AG09319 (cell line): ENCODE data around the gene HOXD12.

Experiments
- DNase-seq: peaks from one replicate; pipeline ENCODE4 v3.0.0-alpha.2; 2010; ENCODE audit warnings: low read depth; ENCODE audit errors: extremely low read depth
- TF ChIP-seq, protein P1 (sequence below): IDR thresholded peaks from 2 replicates; pipeline ENCODE4 v1.5.1; 2011; ENCODE audit warnings: low read depth, mild to moderate bottlenecking, inconsistent platforms, low read length, moderate library complexity

HOXD12 gene

DNA sequence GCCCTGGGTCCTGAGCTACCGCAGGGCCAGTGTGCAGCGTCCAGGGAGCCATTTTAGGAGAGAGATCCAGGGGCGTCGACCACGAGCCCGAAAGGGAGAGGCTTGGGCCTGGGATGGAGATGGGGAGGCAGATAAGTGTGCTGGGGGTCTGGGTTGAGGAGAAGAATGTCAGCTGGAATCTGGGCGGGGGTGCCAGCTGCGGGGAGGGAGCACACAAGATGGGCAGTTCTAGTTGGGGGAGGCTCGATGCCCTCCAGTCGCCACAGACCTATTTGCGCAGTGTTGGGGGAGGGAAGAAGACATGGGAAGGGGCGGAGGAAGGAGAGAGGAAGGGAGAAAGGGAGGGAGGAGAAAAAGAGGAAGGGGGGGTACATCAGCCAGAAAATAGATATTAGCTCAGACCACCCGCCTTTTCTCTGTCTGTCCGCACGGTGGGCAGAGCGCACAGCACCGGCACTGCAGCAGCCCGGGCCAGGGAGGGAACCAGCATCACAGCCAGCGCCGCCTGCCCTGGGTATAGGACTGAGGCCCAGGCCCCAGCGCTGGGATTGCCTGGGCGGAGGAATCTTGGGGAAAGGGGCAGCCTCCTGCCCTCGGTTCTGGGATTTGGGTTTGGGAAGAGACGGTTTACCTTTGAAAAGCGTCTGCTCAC is 5.6 kb downstream of the HOXD12 start:
- DNase-seq: no peak
- TF ChIP-seq, protein P1, sequence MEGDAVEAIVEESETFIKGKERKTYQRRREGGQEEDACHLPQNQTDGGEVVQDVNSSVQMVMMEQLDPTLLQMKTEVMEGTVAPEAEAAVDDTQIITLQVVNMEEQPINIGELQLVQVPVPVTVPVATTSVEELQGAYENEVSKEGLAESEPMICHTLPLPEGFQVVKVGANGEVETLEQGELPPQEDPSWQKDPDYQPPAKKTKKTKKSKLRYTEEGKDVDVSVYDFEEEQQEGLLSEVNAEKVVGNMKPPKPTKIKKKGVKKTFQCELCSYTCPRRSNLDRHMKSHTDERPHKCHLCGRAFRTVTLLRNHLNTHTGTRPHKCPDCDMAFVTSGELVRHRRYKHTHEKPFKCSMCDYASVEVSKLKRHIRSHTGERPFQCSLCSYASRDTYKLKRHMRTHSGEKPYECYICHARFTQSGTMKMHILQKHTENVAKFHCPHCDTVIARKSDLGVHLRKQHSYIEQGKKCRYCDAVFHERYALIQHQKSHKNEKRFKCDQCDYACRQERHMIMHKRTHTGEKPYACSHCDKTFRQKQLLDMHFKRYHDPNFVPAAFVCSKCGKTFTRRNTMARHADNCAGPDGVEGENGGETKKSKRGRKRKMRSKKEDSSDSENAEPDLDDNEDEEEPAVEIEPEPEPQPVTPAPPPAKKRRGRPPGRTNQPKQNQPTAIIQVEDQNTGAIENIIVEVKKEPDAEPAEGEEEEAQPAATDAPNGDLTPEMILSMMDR: no peak

DNA sequence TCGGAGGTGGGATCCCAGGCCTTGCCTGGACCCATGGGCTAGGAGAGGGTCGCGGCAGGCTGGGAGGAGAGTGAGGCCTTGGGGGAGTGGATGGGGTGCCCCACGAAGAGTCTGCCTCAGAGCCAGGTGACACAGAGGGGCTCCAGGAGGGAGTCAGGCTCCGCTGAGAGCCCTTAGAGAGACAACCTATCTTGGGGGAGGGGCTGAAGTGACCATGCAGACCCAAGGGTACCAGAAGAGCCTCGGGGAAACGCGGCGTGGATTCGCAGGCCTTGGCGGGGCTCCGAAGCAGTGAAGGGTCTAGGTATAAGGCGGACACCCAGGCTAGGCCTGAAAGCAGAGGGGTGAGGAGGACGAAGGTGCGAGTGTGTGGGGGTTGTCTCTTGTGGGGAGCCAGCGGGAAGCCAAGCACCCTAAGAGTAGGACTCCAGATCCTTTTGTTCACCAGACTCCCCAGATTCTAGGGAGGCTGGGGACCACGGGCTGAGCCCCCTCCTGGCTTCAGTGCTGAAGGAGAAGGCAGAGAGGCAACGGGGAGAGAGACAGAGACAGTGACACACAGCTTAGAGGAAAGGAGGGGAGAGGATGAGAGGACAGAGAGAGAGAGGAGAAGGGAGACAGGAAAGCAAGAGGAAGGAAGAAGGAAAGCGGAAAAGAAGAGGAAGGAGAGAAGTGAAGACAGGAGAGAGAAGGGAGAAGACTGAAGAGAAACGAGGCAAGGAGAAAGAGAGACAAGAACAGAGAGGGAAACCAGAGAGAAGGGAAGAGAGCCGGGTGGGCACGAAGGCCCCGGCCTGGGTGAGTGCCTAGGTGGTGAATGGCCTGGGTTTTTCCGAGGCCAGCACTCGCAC is 6.4 kb downstream of the HOXD12 start:
- TF ChIP-seq, protein P1: no peak
- no peak for DNase-seq

DNA sequence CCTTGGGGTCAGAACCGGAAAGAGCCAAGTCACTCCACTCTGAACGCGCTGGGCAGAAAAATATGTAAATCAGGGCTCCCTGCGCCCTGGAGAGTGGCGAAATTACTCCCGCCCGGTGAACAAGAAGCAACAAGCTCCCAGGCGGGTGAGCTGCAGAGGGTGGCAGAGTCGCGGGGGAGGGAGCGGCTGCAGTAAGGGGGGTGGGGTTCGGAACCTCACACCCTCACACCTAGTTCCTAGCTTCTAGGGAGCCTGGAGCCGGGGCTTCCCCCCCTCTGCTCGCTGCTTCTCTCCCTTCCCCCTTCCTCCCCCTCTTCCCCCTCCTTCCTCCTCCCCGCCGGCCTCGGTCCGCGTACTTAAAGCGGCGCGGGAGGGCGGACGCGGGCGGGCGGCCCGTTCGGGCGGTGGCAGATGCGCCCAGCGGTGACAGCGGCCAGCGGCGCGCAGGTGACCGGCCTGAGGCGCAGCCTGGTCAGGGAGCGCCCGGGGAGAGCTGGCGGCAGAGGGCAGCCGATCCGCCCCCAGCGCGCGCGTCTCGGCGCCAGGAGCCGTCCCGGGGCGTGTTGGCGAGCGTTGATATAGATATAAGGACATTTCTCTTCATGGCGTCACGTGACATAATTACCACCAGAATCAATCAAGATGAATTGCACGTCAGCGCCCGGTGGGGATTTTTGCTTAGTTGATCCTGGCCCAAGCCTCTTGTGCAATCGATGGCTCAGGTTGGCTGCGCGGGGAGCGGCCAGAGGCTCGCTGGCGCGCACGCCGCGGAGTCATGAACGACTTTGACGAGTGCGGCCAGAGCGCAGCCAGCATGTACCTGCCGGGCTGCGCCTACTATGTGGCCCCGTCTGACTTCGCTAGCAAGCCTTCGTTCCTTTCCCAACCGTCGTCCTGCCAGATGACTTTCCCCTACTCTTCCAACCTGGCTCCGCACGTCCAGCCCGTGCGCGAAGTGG is 7.3 kb downstream of the HOXD12 start, which contains the start of gene HOXD11:
HOXD11 (plus strand) TSS at position 700 of the 959 bp plus-strand sequence; CDS start at position 776, 76 bp downstream.
- no peak for DNase-seq
- TF ChIP-seq, protein P1: no peak

DNA sequence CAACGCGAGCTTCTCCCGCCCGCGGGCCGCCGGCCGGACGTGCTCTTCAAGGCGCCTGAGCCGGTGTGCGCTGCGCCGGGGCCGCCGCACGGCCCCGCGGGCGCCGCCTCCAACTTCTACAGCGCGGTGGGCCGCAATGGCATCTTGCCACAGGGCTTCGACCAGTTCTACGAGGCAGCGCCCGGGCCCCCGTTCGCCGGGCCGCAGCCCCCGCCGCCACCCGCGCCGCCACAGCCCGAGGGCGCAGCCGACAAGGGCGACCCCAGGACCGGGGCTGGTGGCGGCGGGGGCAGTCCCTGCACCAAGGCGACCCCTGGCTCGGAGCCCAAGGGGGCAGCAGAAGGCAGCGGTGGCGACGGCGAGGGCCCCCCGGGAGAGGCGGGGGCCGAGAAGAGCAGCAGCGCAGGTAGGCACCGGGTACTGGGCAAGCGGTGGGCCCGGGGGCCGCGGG is 8.2 kb downstream of the HOXD12 start:
- no peak for DNase-seq
- TF ChIP-seq, protein P1: no peak

DNA sequence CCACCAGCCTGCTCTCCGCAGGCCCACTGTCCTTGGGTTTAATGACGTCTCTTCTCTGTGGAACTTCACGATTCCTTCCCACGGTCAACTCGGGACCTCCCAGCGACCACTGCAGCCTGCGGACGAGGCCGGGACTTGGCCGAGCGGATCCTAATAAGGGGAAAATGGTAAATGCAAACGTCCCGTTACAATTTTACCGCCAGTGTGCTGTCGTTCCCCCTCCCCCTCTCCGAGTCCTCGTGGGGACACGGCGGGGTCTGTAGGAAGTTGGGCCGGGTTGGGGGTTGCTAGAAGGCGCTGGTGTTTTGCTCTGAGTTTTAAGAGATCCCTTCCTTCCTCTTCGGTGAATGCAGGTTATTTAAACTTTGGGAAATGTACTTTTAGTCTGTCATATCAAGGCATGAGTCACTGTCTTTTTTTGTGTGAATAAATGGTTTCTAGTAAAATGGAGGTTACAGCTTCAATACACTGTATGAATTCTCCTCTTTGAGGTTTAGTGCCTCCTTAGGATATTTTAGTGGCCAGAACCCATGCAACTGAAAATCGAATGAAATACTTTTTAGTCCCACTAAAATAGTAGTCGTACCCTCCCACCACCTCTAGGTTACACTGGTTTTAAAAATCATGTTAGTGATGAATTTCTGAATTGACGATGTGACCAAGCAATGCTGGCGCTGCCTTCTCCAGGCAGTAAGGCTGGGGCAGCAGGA is 9.8 kb downstream of the HOXD12 start:
- TF ChIP-seq, protein P1: no peak
- DNase-seq: no peak

DNA sequence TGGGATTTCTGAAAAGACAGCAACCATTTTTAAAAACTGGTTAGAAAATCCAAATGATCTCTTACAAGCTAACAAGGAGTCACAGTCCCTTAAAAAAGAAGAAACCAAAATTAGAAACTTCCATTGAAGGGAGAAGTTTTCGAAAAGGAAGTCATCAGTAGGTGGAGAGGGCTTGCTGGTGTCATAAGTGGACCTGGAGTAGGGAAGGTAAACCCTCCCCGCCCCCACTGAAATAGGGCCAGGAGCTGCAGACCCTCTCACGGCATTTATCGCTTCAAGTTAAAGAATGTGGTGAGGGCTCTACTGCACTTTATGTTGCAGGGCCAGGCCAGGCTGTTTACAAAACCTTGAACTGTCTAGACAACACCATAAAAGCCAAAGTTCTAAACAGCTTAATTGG is 10.4 kb downstream of the HOXD12 start:
- no peak for DNase-seq
- TF ChIP-seq, protein P1: no peak
